ENCODE results near the gene ITGA1. TPM values are rescaled to one million over a fixed set of nuclear protein-coding genes. Genes with fewer than 3 reads are reported as not detected.
A peak's percentile ranks its signal among the peaks of the same experiment; 100 is the strongest.

Gene ITGA1
- total and polyA plus RNA-seq, 2 donors (not counting 1 experiment from before 2014, with no cell fraction given) = 12.6 to 115 TPM

DNA sequence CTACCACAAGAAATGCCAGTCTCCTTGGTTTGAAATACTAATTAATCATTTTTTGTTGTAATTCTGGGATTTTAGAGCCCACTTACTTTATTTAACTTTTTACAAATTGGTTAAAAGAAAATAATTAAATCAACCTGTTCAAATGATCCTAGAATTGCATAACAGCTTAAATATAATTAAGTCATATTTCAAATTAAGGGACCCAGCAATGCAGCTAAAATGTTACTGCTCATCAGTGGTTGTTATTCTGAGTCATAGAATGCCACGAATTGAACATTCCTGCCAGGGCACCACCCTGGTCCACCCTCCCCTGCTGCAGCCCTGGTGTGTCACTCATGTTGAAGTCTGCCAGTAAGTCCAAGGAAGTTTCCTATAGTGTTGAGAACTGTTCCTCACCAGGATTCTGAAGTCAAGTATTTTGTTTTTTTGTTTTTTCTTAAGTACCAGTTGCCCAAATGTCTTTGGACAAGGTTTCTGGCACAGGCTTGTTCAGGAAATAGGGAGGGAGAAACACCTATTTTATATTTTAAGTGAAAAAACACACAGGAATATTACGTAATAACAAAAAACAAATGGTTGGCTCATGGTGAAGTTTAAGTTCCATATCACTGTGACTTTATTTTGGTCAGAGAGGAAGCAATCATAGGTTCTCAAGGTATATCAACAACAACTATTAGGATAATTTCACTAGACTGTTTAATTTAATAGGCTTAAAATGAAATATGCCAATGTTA, 4.3 kb upstream of the ITGA1 start:
- no peaks in the 10 kb centered on the region for H3K36me3 ChIP-seq (ENCODE audit: control insufficient read depth, insufficient read depth, low read length)
- H2AFZ ChIP-seq (ENCODE audit: low read length) = no peak overlapping the region
- peaks cover 7% of the 10 kb centered on the region for H3K4me1 ChIP-seq (ENCODE audit: control insufficient read depth, extremely low read depth, insufficient read depth, low read length)
- H4K20me1 ChIP-seq (ENCODE audit: control insufficient read depth, extremely low read depth, insufficient read depth, low read length) = no peaks in the 10 kb centered on the region
- no peak overlapping the region for H3K9ac ChIP-seq (ENCODE audit: insufficient read depth, low read length)
- H3K27me3 ChIP-seq (ENCODE audit: control insufficient read depth, insufficient read depth, low read length) = no peaks in the 10 kb centered on the region
- H3K4me3 ChIP-seq (replicated peaks in 1 of 4; ENCODE audit: control extremely low read depth in 1 of 4, insufficient read depth in 1 of 4, low read depth in 3 of 4, low read length in 4 of 4) = no peak overlapping the region
- H3K27ac ChIP-seq (ENCODE audit: insufficient read depth, low read length) = no peak overlapping the region
- no peak for TF ChIP-seq EZH2 (IDR thresholded peaks at IDR 0.05; ENCODE audit: low read length, missing control alignments)
- TF ChIP-seq, protein P1, sequence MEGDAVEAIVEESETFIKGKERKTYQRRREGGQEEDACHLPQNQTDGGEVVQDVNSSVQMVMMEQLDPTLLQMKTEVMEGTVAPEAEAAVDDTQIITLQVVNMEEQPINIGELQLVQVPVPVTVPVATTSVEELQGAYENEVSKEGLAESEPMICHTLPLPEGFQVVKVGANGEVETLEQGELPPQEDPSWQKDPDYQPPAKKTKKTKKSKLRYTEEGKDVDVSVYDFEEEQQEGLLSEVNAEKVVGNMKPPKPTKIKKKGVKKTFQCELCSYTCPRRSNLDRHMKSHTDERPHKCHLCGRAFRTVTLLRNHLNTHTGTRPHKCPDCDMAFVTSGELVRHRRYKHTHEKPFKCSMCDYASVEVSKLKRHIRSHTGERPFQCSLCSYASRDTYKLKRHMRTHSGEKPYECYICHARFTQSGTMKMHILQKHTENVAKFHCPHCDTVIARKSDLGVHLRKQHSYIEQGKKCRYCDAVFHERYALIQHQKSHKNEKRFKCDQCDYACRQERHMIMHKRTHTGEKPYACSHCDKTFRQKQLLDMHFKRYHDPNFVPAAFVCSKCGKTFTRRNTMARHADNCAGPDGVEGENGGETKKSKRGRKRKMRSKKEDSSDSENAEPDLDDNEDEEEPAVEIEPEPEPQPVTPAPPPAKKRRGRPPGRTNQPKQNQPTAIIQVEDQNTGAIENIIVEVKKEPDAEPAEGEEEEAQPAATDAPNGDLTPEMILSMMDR (conservative IDR thresholded peaks at IDR 0.05 in 1 of 2, IDR thresholded peaks at IDR 0.05 in 1 of 2; ENCODE audit: low read depth in 1 of 2, low read length in 2 of 2) = no peak
- H3K79me2 ChIP-seq (ENCODE audit: control insufficient read depth, insufficient read depth, low read length) = peaks cover 2% of the 10 kb centered on the region
- H3K9me3 ChIP-seq (ENCODE audit: control insufficient read depth, insufficient read depth, low read depth, low read length) = no peaks in the 10 kb centered on the region
- peak; percentile 25 to 41 for DNase-seq (ENCODE audit: low read depth in 2 of 2)
- H3K4me2 ChIP-seq (ENCODE audit: extremely low read depth, insufficient read depth, low read length) = no peak overlapping the region

DNA sequence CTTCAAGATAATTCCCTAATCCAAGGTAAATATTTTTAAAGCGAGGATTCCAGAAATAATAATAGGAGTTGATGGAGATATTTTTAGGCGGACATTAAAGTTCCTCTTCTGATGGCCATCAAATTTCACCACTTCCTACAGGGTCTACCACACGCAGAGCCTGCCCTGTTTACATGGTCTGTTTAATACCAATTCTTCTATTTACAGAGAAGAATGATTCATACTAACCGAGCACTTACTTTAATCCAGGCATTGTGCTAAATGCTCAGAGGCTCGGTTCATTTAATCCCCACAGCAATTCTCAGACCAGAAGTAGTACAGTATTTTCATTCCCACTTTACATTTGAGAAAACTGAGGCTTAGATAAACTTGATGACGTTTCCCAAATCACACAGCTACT, 3.0 kb upstream of the ITGA1 start:
- H3K4me2 ChIP-seq (ENCODE audit: extremely low read depth, insufficient read depth, low read length) = no peak overlapping the region
- H3K9ac ChIP-seq (ENCODE audit: insufficient read depth, low read length) = no peak overlapping the region
- no peak overlapping the region for H3K4me3 ChIP-seq (replicated peaks in 1 of 4; ENCODE audit: control extremely low read depth in 1 of 4, insufficient read depth in 1 of 4, low read depth in 3 of 4, low read length in 4 of 4)
- no peak overlapping the region for H2AFZ ChIP-seq (ENCODE audit: low read length)
- H3K36me3 ChIP-seq (ENCODE audit: control insufficient read depth, insufficient read depth, low read length) = no peaks in the 10 kb centered on the region
- peaks cover 7% of the 10 kb centered on the region for H3K4me1 ChIP-seq (ENCODE audit: control insufficient read depth, extremely low read depth, insufficient read depth, low read length)
- H3K27ac ChIP-seq (ENCODE audit: insufficient read depth, low read length) = no peak overlapping the region
- TF ChIP-seq, protein P1 (conservative IDR thresholded peaks at IDR 0.05 in 1 of 2, IDR thresholded peaks at IDR 0.05 in 1 of 2; ENCODE audit: low read depth in 1 of 2, low read length in 2 of 2) = no peak
- TF ChIP-seq EZH2 (IDR thresholded peaks at IDR 0.05; ENCODE audit: low read length, missing control alignments) = no peak
- H3K9me3 ChIP-seq (ENCODE audit: control insufficient read depth, insufficient read depth, low read depth, low read length) = no peaks in the 10 kb centered on the region
- no peaks in the 10 kb centered on the region for H3K27me3 ChIP-seq (ENCODE audit: control insufficient read depth, insufficient read depth, low read length)
- no peaks in the 10 kb centered on the region for H4K20me1 ChIP-seq (ENCODE audit: control insufficient read depth, extremely low read depth, insufficient read depth, low read length)
- DNase-seq (ENCODE audit: low read depth in 2 of 2) = no peak
- H3K79me2 ChIP-seq (ENCODE audit: control insufficient read depth, insufficient read depth, low read length) = peaks cover 15% of the 10 kb centered on the region

DNA sequence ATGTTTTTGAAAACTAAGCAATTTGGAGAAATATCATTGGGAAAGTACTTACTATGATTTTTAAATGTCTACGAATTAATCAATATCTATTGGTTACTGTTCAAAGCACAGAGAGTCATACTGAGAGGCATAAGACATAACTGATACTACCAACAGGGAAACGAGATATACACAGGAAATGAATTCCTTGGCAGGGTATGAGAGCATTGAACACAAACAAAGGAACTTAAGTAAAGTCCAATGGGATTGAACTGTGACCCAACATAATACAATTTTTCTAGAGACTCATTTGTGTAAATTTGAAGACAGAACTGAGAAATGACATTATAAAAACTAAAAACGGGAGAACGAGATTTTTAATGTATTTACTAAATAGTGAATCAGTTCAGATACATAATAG, 1.3 kb upstream of the ITGA1 start:
- Histone ChIP-seq H3K36me3 (ENCODE audit: control insufficient read depth, insufficient read depth, low read length) (peaks cover 2% of the 10 kb centered on the region), H3K4me1 (ENCODE audit: control insufficient read depth, extremely low read depth, insufficient read depth, low read length) (peaks cover 8% of the 10 kb centered on the region), H3K9ac (ENCODE audit: insufficient read depth, low read length) (no peak overlapping the region), H4K20me1 (ENCODE audit: control insufficient read depth, extremely low read depth, insufficient read depth, low read length) (no peaks in the 10 kb centered on the region), H3K4me2 (ENCODE audit: extremely low read depth, insufficient read depth, low read length) (no peak overlapping the region), H3K79me2 (ENCODE audit: control insufficient read depth, insufficient read depth, low read length) (peaks cover 29% of the 10 kb centered on the region), H3K27me3 (ENCODE audit: control insufficient read depth, insufficient read depth, low read length) (no peaks in the 10 kb centered on the region), H3K27ac (ENCODE audit: insufficient read depth, low read length) (no peak overlapping the region), H3K4me3 (replicated peaks in 1 of 4; ENCODE audit: control extremely low read depth in 1 of 4, insufficient read depth in 1 of 4, low read depth in 3 of 4, low read length in 4 of 4) (no peak overlapping the region), H3K9me3 (ENCODE audit: control insufficient read depth, insufficient read depth, low read depth, low read length) (no peaks in the 10 kb centered on the region), H2AFZ (ENCODE audit: low read length) (no peak overlapping the region)
- no peak for TF ChIP-seq EZH2 (IDR thresholded peaks at IDR 0.05; ENCODE audit: low read length, missing control alignments)
- TF ChIP-seq, protein P1 (conservative IDR thresholded peaks at IDR 0.05 in 1 of 2, IDR thresholded peaks at IDR 0.05 in 1 of 2; ENCODE audit: low read depth in 1 of 2, low read length in 2 of 2) = no peak
- no peak for DNase-seq (ENCODE audit: low read depth in 2 of 2)
